Body of pancreas (tissue), 4 donors: ENCODE results near the gene CFAP161. TPM values are rescaled to one million over a fixed set of nuclear protein-coding genes. Genes with fewer than 3 reads are reported as not detected.

Experiments used
- ATAC-seq: fragments of 150-250 bp; one replicate; pipeline ENCODE4 v1.9.1; 2016
- DNase-seq, 4 donors: peaks; one replicate each; pipeline ENCODE4 v3.0.0-alpha.2; 2019
- H3K27ac ChIP-seq, 4 donors: fragments of 200-600 bp; sonication (generic); 1 replicate in 3 of 4; 2 replicates in 1 of 4; pipeline versions ENCODE4 v1.5.1 to v1.6.1; 2016 to 2019; ENCODE audit warnings: mild to moderate bottlenecking in 1 of 4, mixed read lengths in 1 of 4, moderate library complexity in 1 of 4
- H3K27me3 ChIP-seq, 2 donors: fragments of 200-600 bp; sonication (generic); one replicate each; pipeline ENCODE4 v1.6.0; 2016; ENCODE audit warnings: mild to moderate bottlenecking in 1 of 2
- H3K36me3 ChIP-seq, 2 donors: fragments of 200-600 bp; sonication (generic); replicated peaks in 1 of 2; 2 replicates each; pipeline ENCODE4 v1.5.1; 2016; ENCODE audit warnings: low read depth in 2 of 2; ENCODE audit not compliant: insufficient read depth in 1 of 2
- H3K4me1 ChIP-seq: fragments of 200-600 bp; sonication (generic); one replicate; pipeline ENCODE4 v1.6.0; 2016
- H3K4me3 ChIP-seq, 2 donors: fragments of 200-600 bp; sonication (generic); 1 replicate in 1 of 2; 2 replicates in 1 of 2; pipeline ENCODE4 v1.5.1; 2016 to 2019
- H3K9me3 ChIP-seq, 3 donors: fragments of 200-600 bp; sonication (generic); 1 replicate in 2 of 3; 2 replicates in 1 of 3; pipeline ENCODE4 v1.5.1; 2016
- POLR2A ChIP-seq, 3 donors: fragments of 450-650 bp; IDR thresholded peaks; one replicate each; pipeline ENCODE4 v1.6.1; 2016; ENCODE audit warnings: antibody characterized with exemption in 3 of 3, mild to moderate bottlenecking in 2 of 3
- whole genome bisulfite sequencing, 2 donors: methylation state at CpG; one replicate each; pipeline ENCODE4 v1.1.5; 2017; 5-methylcytosine and 5-hydroxymethylcytosine counted together
- intact Hi-C: fragments of 100-400 bp; cut with DNase I; formaldehyde crosslinking; loops from one replicate; pipeline ENCODE4 v1.15.1; 2023
- total RNA-seq, 2 donors: library from RNA; depleted of rRNA; stranded (reverse); fragments of >200 nt; gene quantifications; one replicate each; pipeline ENCODE4 v1.1.0, GENCODE V29; 2016
- TF ChIP-seq, protein P1 (sequence below), 7 experiments: fragments of 450-650 bp in 4 of 7; fragments of 200-600 bp in 3 of 7; sonication (generic) in 3 of 7; IDR thresholded peaks; one replicate each; pipeline ENCODE4 v1.5.1; 2016 to 2019; ENCODE audit warnings: antibody characterized with exemption in 7 of 7

Gene CFAP161
- total RNA-seq, 2 donors from 2014 or later = not detected

DNA sequence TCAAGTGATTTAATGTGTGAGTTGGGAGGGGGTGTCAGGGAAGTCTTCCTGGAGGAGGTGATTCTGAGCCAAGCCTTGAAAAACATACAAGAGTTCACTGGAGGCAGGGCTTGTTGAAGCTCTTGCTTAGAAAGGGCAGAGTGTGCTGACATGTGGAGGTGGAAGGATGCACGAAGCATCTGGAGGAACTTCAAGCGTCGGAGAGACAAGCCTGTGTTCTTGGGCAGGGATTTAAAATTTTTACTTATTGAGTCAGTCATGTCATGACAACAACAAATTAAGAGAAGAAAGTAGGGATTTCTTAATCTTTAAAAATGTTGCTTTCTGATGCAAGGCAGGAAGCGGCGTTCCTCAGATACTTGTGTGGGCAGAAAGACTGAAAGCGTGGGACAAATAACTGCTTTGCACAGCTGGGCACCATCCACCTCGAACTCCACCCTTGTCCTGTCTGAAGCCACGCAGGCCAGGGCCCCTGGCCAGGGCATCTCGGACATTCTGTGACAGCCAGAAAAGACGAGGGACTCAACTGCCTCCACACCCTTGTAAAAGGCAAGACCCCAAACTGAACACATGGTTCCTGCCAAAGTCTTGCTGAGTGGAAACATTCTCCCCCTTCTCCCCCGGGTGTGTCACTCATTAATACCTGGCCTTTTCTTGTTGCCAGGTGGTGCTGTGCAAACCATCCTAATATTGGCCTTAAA lies 55.7 kb downstream of the CFAP161 start:
- H3K4me1 ChIP-seq = peaks cover 14% of the 10 kb centered on the region
- peak overlapping the region in 3 of 4 donors; percentile 34 to 50 (median 45) for H3K27ac ChIP-seq
- no peaks in the 10 kb centered on the region for H3K9me3 ChIP-seq
- 26 to 28% methylated on average over 11 of the region's 11 CpGs for WGBS, 2 donors
- H3K4me3 ChIP-seq = no peak overlapping the region
- DNase-seq (peak; percentile 69 to 81 (median 76)), ATAC-seq (peak; percentile 93)
- H3K27me3 ChIP-seq = no peaks in the 10 kb centered on the region
- intact Hi-C loops = no loop called here
- no peak for TF ChIP-seq POLR2A (IDR thresholded peaks at IDR 0.05)
- TF ChIP-seq, protein P1, sequence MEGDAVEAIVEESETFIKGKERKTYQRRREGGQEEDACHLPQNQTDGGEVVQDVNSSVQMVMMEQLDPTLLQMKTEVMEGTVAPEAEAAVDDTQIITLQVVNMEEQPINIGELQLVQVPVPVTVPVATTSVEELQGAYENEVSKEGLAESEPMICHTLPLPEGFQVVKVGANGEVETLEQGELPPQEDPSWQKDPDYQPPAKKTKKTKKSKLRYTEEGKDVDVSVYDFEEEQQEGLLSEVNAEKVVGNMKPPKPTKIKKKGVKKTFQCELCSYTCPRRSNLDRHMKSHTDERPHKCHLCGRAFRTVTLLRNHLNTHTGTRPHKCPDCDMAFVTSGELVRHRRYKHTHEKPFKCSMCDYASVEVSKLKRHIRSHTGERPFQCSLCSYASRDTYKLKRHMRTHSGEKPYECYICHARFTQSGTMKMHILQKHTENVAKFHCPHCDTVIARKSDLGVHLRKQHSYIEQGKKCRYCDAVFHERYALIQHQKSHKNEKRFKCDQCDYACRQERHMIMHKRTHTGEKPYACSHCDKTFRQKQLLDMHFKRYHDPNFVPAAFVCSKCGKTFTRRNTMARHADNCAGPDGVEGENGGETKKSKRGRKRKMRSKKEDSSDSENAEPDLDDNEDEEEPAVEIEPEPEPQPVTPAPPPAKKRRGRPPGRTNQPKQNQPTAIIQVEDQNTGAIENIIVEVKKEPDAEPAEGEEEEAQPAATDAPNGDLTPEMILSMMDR (IDR thresholded peaks at IDR 0.05) = no peak
- H3K36me3 ChIP-seq = no peaks in the 10 kb centered on the region

DNA sequence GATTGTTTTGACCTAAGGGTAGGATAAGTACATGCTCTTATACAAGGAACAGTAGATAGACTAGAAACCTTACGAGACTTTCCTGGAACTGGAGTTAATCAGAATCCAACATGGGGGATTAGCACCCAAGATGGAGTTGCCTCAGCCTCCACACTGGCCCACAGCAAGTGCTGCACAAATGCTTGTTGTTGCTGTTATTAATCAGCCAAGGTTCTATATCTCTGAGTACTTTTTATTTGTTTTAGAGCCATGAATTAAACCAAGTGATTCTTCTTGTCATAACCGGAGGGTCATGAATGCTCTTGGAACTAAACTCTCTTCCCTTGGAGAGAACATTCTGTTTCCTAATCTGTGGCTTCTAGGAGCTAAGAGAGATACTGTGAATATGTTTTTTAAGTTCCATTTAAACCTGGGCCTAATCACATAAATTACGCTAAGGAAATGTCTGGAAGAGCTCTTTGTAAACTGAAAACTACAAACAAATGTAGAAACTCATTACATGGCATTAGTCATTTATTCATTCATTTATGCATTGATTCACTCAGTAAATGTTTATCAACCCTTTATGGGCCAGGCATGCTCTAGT lies 56.9 kb downstream of the CFAP161 start:
- intact Hi-C loops = no loop called here
- 80 to 85% methylated on average over 3 of the region's 3 CpGs for WGBS, 2 donors
- no peak overlapping the region for H3K4me3 ChIP-seq
- TF ChIP-seq, protein P1 (IDR thresholded peaks at IDR 0.05) = no peak
- no peak for TF ChIP-seq POLR2A (IDR thresholded peaks at IDR 0.05)
- no peaks in the 10 kb centered on the region for H3K9me3 ChIP-seq
- ATAC-seq (no peak), DNase-seq (no peak)
- peaks cover 14% of the 10 kb centered on the region for H3K4me1 ChIP-seq
- H3K36me3 ChIP-seq = no peaks in the 10 kb centered on the region
- peak overlapping the region in 2 of 4 donors; percentile 45 to 50 for H3K27ac ChIP-seq
- no peaks in the 10 kb centered on the region for H3K27me3 ChIP-seq

DNA sequence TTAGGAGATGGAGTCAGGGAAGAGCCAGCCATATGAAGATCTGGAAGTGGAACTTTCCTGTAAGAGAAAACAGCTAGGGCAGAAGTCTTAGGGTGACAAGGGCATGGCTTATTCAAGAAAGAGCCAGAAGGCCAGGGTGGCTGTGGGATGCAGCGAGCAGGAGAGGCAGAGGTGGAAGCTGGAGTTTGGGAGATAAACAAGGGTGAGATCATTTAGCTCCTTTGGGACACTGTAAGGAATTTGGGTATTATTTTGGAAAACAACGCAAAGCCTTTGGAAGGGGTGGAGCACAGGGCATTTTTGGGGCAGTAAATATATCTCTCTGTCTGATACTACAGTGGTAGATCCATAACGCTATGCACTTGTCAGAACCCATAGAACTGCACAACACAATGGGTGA lies 57.6 kb downstream of the CFAP161 start:
- no peaks in the 10 kb centered on the region for H3K36me3 ChIP-seq
- no peak overlapping the region for H3K27ac ChIP-seq
- no peaks in the 10 kb centered on the region for H3K27me3 ChIP-seq
- no peak for ATAC-seq
- no peak overlapping the region for H3K4me3 ChIP-seq
- H3K9me3 ChIP-seq = no peaks in the 10 kb centered on the region
- WGBS, 2 donors = 91 to 96% methylated on average over 3 of the region's 3 CpGs
- peaks cover 14% of the 10 kb centered on the region for H3K4me1 ChIP-seq
- intact Hi-C loops = no loop called here
- DNase-seq = no peak
- no peak for TF ChIP-seq POLR2A (IDR thresholded peaks at IDR 0.05)
- TF ChIP-seq, protein P1 (IDR thresholded peaks at IDR 0.05) = no peak

DNA sequence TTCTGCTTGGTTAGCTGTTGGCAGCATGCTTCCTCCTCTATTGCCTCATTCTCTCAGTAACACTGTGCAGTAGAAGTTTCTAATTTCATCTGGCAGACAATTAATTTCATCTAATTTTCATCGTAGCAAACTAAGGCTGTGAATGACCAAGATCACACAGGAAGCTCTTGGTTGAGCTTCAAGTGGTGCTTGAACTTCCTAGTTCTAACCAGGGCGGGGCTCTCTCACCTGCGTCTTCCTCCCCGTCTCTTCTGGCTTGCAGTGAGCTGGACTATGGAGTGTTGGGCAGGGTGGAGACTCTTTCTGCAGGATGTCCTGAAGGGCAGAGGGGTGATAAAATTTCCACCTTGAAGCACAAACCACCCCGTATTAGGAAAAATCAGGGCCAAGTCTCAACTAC lies 60.7 kb downstream of the CFAP161 start:
- no peak for ATAC-seq
- WGBS, 2 donors = 81 to 91% methylated on average over 5 of the region's 5 CpGs
- Histone ChIP-seq H3K27me3 (no peaks in the 10 kb centered on the region), H3K4me1 (peaks cover 8% of the 10 kb centered on the region), H3K9me3 (no peaks in the 10 kb centered on the region), H3K27ac (no peak overlapping the region), H3K4me3 (no peak overlapping the region), H3K36me3 (no peaks in the 10 kb centered on the region)
- no peak for DNase-seq
- TF ChIP-seq, protein P1 (IDR thresholded peaks at IDR 0.05) = no peak
- no peak for TF ChIP-seq POLR2A (IDR thresholded peaks at IDR 0.05)
- intact Hi-C loops = no loop called here
